ENCODE data around the gene LGR6.

The LGR6 gene

GRCh38 chr1:202192770-202193613, 607 bp upstream of the LGR6 start:
- no peak overlapping the region for H2AFZ ChIP-seq (ENCODE audit: low read length)
- TF ChIP-seq CTCF (conservative IDR thresholded peaks at IDR 0.05; ENCODE audit: low read length), result peak; percentile 87
- no peak for TF ChIP-seq EZH2phosphoT487 (IDR thresholded peaks at IDR 0.05; ENCODE audit: borderline replicate concordance)
- no peaks in the 10 kb centered on the region for H3F3A ChIP-seq (ENCODE audit: low read depth)
- no peaks in the 10 kb centered on the region for H3K9me3 ChIP-seq (ENCODE audit: insufficient read depth, low read depth, low read length)
- H4K20me1 ChIP-seq (ENCODE audit: insufficient read depth, low read length, poor library complexity, severe bottlenecking), result no peaks in the 10 kb centered on the region
- no peak overlapping the region for H3K4me3 ChIP-seq (ENCODE audit: low read length, poor library complexity, severe bottlenecking)
- no peaks in the 10 kb centered on the region for H3K4me1 ChIP-seq (ENCODE audit: insufficient read depth, low read length, poor library complexity, severe bottlenecking)
- H3K9me2 ChIP-seq (replicated peaks; ENCODE audit: low read depth, low read length), result no peaks in the 10 kb centered on the region
- no peaks in the 10 kb centered on the region for H3K79me2 ChIP-seq (ENCODE audit: insufficient read depth, low read length)
- no peak overlapping the region for H3K9ac ChIP-seq (ENCODE audit: low read depth, low read length, poor library complexity, severe bottlenecking)
- no peaks in the 10 kb centered on the region for H3K36me3 ChIP-seq (ENCODE audit: insufficient read depth, low read length)
- no peaks in the 10 kb centered on the region for H3K27me3 ChIP-seq (ENCODE audit: insufficient read depth, low read length, poor library complexity, severe bottlenecking)
- no peak overlapping the region for H3K4me2 ChIP-seq (ENCODE audit: low read depth, low read length, poor library complexity, severe bottlenecking)

- no peaks in the 10 kb centered on the region for H3K27me3 ChIP-seq (ENCODE audit: insufficient read depth, low read length, poor library complexity, severe bottlenecking)
- H3K4me1 ChIP-seq (ENCODE audit: insufficient read depth, low read length, poor library complexity, severe bottlenecking), result no peaks in the 10 kb centered on the region
- H4K20me1 ChIP-seq (ENCODE audit: insufficient read depth, low read length, poor library complexity, severe bottlenecking), result no peaks in the 10 kb centered on the region
- H3K79me2 ChIP-seq (ENCODE audit: insufficient read depth, low read length), result no peaks in the 10 kb centered on the region
- H3K9me3 ChIP-seq (ENCODE audit: insufficient read depth, low read depth, low read length), result no peaks in the 10 kb centered on the region
- TF ChIP-seq EZH2phosphoT487 (IDR thresholded peaks at IDR 0.05; ENCODE audit: borderline replicate concordance), result no peak
- no peak for TF ChIP-seq CTCF (conservative IDR thresholded peaks at IDR 0.05; ENCODE audit: low read length)
- H3K4me3 ChIP-seq (ENCODE audit: low read length, poor library complexity, severe bottlenecking), result no peak overlapping the region
- H2AFZ ChIP-seq (ENCODE audit: low read length), result no peak overlapping the region
- no peak overlapping the region for H3K4me2 ChIP-seq (ENCODE audit: low read depth, low read length, poor library complexity, severe bottlenecking)
- H3K36me3 ChIP-seq (ENCODE audit: insufficient read depth, low read length), result no peaks in the 10 kb centered on the region
- H3K9ac ChIP-seq (ENCODE audit: low read depth, low read length, poor library complexity, severe bottlenecking), result no peak overlapping the region
- no peaks in the 10 kb centered on the region for H3F3A ChIP-seq (ENCODE audit: low read depth)
- H3K9me2 ChIP-seq (replicated peaks; ENCODE audit: low read depth, low read length), result no peaks in the 10 kb centered on the region
Observed at GRCh38 chr1:202194328-202194648, 689 bp downstream of the LGR6 start.

GRCh38 chr1:202197653-202198365, 4.2 kb downstream of the LGR6 start:
- TF ChIP-seq EZH2phosphoT487 (IDR thresholded peaks at IDR 0.05; ENCODE audit: borderline replicate concordance) (no peak), CTCF (conservative IDR thresholded peaks at IDR 0.05; ENCODE audit: low read length) (no peak)
- no peak overlapping the region for H3K9ac ChIP-seq (ENCODE audit: low read depth, low read length, poor library complexity, severe bottlenecking)
- H3K4me1 ChIP-seq (ENCODE audit: insufficient read depth, low read length, poor library complexity, severe bottlenecking), result peaks cover 13% of the 10 kb centered on the region
- no peaks in the 10 kb centered on the region for H3K27me3 ChIP-seq (ENCODE audit: insufficient read depth, low read length, poor library complexity, severe bottlenecking)
- H3K79me2 ChIP-seq (ENCODE audit: insufficient read depth, low read length), result no peaks in the 10 kb centered on the region
- H4K20me1 ChIP-seq (ENCODE audit: insufficient read depth, low read length, poor library complexity, severe bottlenecking), result no peaks in the 10 kb centered on the region
- H3F3A ChIP-seq (ENCODE audit: low read depth), result no peaks in the 10 kb centered on the region
- no peak overlapping the region for H2AFZ ChIP-seq (ENCODE audit: low read length)
- no peaks in the 10 kb centered on the region for H3K9me3 ChIP-seq (ENCODE audit: insufficient read depth, low read depth, low read length)
- H3K36me3 ChIP-seq (ENCODE audit: insufficient read depth, low read length), result no peaks in the 10 kb centered on the region
- H3K4me3 ChIP-seq (ENCODE audit: low read length, poor library complexity, severe bottlenecking), result no peak overlapping the region
- no peak overlapping the region for H3K4me2 ChIP-seq (ENCODE audit: low read depth, low read length, poor library complexity, severe bottlenecking)
- no peaks in the 10 kb centered on the region for H3K9me2 ChIP-seq (replicated peaks; ENCODE audit: low read depth, low read length)

All from Loucy (cell line).